DOHH2 (cell line): ENCODE measurements around the gene EPHB1.

ENCODE experiments used
- H3F3A ChIP-seq: fragments of 200-600 bp; sonication (generic), shearing (Covaris generic); 2 replicates; pipeline ENCODE4 v1.6.0; 2016; ENCODE audit warnings: antibody characterized with exemption, mild to moderate bottlenecking; ENCODE audit not compliant: control insufficient read depth, insufficient read depth
- H3K27ac ChIP-seq: fragments of 200-600 bp; sonication (generic); 2 replicates; pipeline ENCODE4 v1.5.1; 2014; ENCODE audit warnings: low read depth, mild to moderate bottlenecking, low read length, moderate library complexity
- H3K27me3 ChIP-seq: fragments of 200-600 bp; sonication (generic); 2 replicates; pipeline ENCODE4 v1.6.1; 2014; ENCODE audit warnings: mild to moderate bottlenecking, low read length, mixed read lengths; ENCODE audit not compliant: control insufficient read depth
- H3K36me3 ChIP-seq: fragments of 200-600 bp; sonication (generic); 2 replicates; pipeline ENCODE4 v1.6.1; 2014; ENCODE audit warnings: mild to moderate bottlenecking, low read length, moderate library complexity, mixed read lengths; ENCODE audit not compliant: control insufficient read depth
- H3K4me1 ChIP-seq: fragments of 200-600 bp; sonication (generic); 2 replicates; pipeline ENCODE4 v1.6.1; 2014; ENCODE audit warnings: mild to moderate bottlenecking, low read length, mixed read lengths; ENCODE audit not compliant: control insufficient read depth
- H3K4me2 ChIP-seq: fragments of 200-600 bp; sonication (generic); 2 replicates; pipeline ENCODE4 v1.6.0; 2014; ENCODE audit warnings: mild to moderate bottlenecking, low read length, moderate library complexity
- H3K4me3 ChIP-seq: fragments of 200-600 bp; sonication (generic); 2 replicates; pipeline ENCODE4 v1.5.1; 2014; ENCODE audit warnings: mild to moderate bottlenecking, low read length, mixed read lengths
- H3K79me2 ChIP-seq: fragments of 200-600 bp; sonication (generic); 2 replicates; pipeline ENCODE4 v1.6.1; 2014; ENCODE audit warnings: mild to moderate bottlenecking, low read length, mixed read lengths; ENCODE audit not compliant: control insufficient read depth
- H3K9me2 ChIP-seq: fragments of 200-600 bp; sonication (generic); replicated peaks from 2 replicates; pipeline ENCODE4 v1.6.1; 2014; ENCODE audit warnings: mild to moderate bottlenecking, low read length, mixed read lengths; ENCODE audit not compliant: control insufficient read depth
- H3K9me3 ChIP-seq: fragments of 200-600 bp; sonication (generic); 2 replicates; pipeline ENCODE4 v1.6.1; 2014; ENCODE audit warnings: antibody characterized with exemption, low read length, mixed read lengths; ENCODE audit not compliant: control insufficient read depth, insufficient read depth
- H4K20me1 ChIP-seq: fragments of 200-600 bp; sonication (generic); 2 replicates; pipeline ENCODE4 v1.6.0; 2014; ENCODE audit warnings: low read depth, mild to moderate bottlenecking, antibody characterized with exemption, low read length, moderate library complexity; ENCODE audit not compliant: control insufficient read depth, insufficient read depth
- CTCF ChIP-seq: fragments of 200-600 bp; sonication (generic); IDR thresholded peaks from one replicate; pipeline ENCODE4 v1.5.1; 2014; ENCODE audit warnings: antibody characterized with exemption, mild to moderate bottlenecking, low read depth, low read length; ENCODE audit not compliant: poor library complexity, severe bottlenecking
- EZH2phosphoT487 ChIP-seq: fragments of 200-600 bp; sonication (generic); IDR thresholded peaks from 2 replicates; pipeline ENCODE4 v1.6.1; 2017; ENCODE audit warnings: borderline replicate concordance, mild to moderate bottlenecking, antibody characterized with exemption, low read length, moderate library complexity, mixed read lengths

EPHB1 gene

GRCh38 chr3:134838599-134838998 is 43.5 kb downstream of the EPHB1 start:
- no peak overlapping the region for H3K27ac ChIP-seq
- TF ChIP-seq EZH2phosphoT487, result no peak
- TF ChIP-seq CTCF, result peak; percentile 59
- no peak overlapping the region for H3K4me2 ChIP-seq
- no peaks in the 10 kb centered on the region for H3K79me2 ChIP-seq
- H3K36me3 ChIP-seq, result no peaks in the 10 kb centered on the region
- H4K20me1 ChIP-seq, result no peaks in the 10 kb centered on the region
- H3K27me3 ChIP-seq, result no peaks in the 10 kb centered on the region
- no peaks in the 10 kb centered on the region for H3K9me2 ChIP-seq
- no peaks in the 10 kb centered on the region for H3K9me3 ChIP-seq
- H3K4me1 ChIP-seq, result no peaks in the 10 kb centered on the region
- H3F3A ChIP-seq, result no peaks in the 10 kb centered on the region
- no peak overlapping the region for H3K4me3 ChIP-seq

GRCh38 chr3:134839422-134839821 is 44.4 kb downstream of the EPHB1 start:
- no peaks in the 10 kb centered on the region for H3K9me2 ChIP-seq
- H3K9me3 ChIP-seq, result no peaks in the 10 kb centered on the region
- no peak overlapping the region for H3K4me3 ChIP-seq
- no peak overlapping the region for H3K4me2 ChIP-seq
- TF ChIP-seq EZH2phosphoT487 (no peak), CTCF (no peak)
- no peaks in the 10 kb centered on the region for H3K36me3 ChIP-seq
- H3F3A ChIP-seq, result no peaks in the 10 kb centered on the region
- H4K20me1 ChIP-seq, result no peaks in the 10 kb centered on the region
- H3K27me3 ChIP-seq, result no peaks in the 10 kb centered on the region
- no peak overlapping the region for H3K27ac ChIP-seq
- H3K79me2 ChIP-seq, result no peaks in the 10 kb centered on the region
- H3K4me1 ChIP-seq, result no peaks in the 10 kb centered on the region

- Histone ChIP-seq H3F3A (no peaks in the 10 kb centered on the region), H3K4me3 (no peak overlapping the region), H3K27ac (no peak overlapping the region), H3K27me3 (no peaks in the 10 kb centered on the region), H3K9me3 (no peaks in the 10 kb centered on the region), H3K36me3 (no peaks in the 10 kb centered on the region), H3K79me2 (no peaks in the 10 kb centered on the region), H3K9me2 (no peaks in the 10 kb centered on the region), H3K4me1 (no peaks in the 10 kb centered on the region), H3K4me2 (no peak overlapping the region), H4K20me1 (no peaks in the 10 kb centered on the region)
- no peak for TF ChIP-seq EZH2phosphoT487
- no peak for TF ChIP-seq CTCF
Measured at GRCh38 chr3:134839990-134840389, 44.9 kb downstream of the EPHB1 start.

- H3K4me2 ChIP-seq, result no peak overlapping the region
- TF ChIP-seq EZH2phosphoT487 (no peak), CTCF (no peak)
- H3K4me3 ChIP-seq, result no peak overlapping the region
- H4K20me1 ChIP-seq, result no peaks in the 10 kb centered on the region
- H3K79me2 ChIP-seq, result no peaks in the 10 kb centered on the region
- H3F3A ChIP-seq, result no peaks in the 10 kb centered on the region
- H3K9me3 ChIP-seq, result no peaks in the 10 kb centered on the region
- no peaks in the 10 kb centered on the region for H3K27me3 ChIP-seq
- no peaks in the 10 kb centered on the region for H3K9me2 ChIP-seq
- no peak overlapping the region for H3K27ac ChIP-seq
- no peaks in the 10 kb centered on the region for H3K36me3 ChIP-seq
- no peaks in the 10 kb centered on the region for H3K4me1 ChIP-seq
Measured at GRCh38 chr3:134840459-134840858, 45.4 kb downstream of the EPHB1 start.
